DMS 273 treated with DMSO at 0.1 percent for 48 hours (cell line): ENCODE results near the gene JAM3.

Source experiments
- DNase-seq: peaks from one replicate; lab custom pipeline; 2025; lab: John Stamatoyannopoulos, UW

JAM3 gene

DNA sequence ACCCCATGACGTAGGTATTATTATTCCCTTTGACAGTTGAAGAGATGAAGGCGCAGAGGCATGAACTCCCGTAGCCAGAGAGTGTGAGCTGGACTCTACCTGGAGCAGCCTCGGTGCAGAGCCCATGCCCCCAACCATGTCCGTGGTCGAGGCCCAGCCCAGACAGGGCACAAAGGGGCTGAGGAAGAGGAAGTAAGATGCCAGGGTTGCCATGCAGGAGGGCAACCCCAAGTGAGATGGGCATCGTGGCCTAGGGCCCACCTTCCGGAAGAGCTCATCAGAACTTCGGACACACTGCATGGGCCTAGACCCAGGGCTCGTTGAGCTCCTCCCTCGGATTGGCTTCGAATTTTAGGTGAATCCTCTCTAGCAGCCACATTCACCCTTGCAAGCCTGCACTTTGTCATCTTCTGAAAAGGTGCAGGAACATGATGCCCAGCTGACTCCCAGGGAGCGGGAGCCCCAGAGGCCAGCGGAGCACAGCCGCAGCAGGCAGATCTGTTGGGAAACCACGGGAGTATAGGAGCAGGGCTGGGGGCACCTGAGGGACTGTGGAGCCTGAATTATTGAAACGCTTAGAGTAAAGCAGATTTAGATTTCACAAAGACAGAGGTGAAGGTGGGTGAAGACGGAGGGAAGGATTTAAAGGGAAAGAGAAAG is 29.0 kb upstream of the JAM3 start:
- no peak for DNase-seq

- no peak for DNase-seq
Measured at GRCh38 chr11:134040386-134041302, 28.2 kb upstream of the JAM3 start.

GRCh38 chr11:134041349-134041748 is 27.5 kb upstream of the JAM3 start:
- no peak for DNase-seq

- no peak for DNase-seq
Measured at GRCh38 chr11:134041791-134042696, 26.8 kb upstream of the JAM3 start.

DNA sequence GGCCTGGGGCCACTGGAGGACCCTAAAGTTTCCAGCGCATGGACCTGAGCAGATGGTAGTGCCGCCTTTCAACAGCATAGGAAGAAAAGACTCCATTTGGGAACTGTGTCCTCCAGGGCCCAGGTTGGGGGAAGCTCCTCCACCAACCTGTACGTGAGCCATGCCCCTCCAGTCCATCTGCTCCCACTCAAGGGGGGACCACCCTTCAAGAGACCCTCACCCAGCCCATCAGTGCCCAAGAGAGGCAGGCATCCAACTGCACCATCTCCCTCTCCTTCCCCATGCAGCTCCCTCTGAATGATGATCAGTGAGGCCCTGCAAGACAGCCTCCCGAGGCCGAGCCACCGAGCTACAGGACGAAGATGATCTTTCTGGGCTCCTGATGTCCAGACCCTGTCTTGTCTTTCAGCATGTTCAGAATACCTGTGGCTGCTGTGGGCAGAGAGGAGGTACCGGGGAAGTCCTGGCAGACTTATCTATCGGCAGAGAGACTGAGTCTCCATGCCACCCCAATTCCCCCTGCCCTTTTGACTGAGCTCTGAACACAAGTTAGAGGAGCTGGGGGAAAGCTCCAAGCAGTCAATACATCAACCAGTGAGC is 25.0 kb upstream of the JAM3 start:
- no peak for DNase-seq

DNA sequence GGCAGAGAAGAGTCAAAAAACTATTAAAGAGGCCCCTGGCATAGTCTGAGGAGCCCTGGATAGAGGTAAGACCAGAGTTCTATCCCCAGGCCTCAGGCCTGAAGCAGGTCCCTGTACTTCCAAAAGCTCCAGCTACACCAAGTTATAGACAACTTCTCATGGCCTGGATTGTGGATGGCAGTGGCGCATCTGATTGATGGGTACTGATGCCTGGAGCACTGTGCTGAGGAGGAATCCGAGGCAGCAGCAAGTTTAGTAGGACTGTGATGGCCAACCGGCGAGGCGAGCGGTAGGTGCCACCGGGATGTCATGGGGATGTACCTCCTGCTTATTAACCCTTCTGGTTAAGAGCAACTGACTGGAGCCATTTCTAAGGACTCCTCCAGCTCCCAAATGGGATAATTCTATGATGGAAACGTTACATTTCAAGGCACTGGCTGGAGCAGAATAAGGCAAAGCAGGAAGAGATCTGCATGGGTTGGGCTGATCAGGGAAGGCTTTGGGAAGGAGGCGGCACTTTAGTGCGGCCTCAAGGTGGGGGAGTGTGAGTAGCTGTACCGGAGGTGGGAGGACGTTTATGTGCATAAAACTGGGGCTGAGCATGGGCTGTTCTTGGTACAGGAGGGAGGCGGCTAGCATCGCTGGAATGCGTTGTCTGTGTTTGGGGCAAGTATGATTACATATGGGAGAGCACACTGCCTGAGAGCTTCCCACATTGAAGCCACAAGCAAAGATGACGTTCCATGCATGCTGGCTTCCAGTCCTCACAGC is 24.2 kb upstream of the JAM3 start:
- no peak for DNase-seq

DNA sequence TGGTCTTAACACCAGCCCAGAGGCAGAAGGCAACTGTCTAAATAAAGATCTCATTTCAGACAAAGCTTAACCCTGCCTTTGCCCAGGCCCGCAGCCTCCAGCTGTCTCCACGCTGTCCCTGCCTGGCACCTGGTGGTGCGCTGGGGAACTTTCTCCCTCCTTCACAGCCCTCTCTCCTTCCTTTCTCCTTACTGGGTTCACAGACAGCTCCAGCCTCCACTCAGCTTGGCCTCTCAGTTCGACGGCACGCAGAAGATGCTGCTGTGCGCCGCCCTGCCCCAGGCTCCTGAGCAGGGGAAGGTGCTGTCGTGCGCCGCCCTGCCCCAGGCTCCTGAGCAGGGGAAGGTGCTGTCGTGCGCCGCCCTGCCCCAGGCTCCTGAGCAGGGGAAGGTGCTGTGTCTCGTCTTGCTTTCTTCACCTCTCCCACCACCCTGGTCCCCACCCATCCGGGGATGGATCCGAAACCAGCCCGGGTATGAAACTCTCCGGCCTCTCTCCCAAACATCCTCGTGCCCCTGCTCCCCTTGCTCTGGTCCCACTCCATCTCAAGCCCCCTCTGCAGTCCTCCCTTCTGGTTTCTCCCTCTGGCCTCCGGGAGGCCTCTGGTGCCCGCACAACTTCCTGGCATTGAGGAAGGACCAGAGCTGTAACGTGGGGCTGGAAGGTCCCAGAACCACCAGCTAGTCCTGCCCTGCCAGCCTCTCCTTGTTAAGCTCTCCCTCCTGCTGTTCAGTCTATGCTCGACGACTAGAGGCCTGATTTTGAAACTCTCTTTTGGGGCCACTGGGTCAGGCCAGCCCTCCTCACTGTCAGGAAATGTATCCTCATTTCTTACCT is 22.9 kb upstream of the JAM3 start:
- DNase-seq = peak; percentile 47

DNA sequence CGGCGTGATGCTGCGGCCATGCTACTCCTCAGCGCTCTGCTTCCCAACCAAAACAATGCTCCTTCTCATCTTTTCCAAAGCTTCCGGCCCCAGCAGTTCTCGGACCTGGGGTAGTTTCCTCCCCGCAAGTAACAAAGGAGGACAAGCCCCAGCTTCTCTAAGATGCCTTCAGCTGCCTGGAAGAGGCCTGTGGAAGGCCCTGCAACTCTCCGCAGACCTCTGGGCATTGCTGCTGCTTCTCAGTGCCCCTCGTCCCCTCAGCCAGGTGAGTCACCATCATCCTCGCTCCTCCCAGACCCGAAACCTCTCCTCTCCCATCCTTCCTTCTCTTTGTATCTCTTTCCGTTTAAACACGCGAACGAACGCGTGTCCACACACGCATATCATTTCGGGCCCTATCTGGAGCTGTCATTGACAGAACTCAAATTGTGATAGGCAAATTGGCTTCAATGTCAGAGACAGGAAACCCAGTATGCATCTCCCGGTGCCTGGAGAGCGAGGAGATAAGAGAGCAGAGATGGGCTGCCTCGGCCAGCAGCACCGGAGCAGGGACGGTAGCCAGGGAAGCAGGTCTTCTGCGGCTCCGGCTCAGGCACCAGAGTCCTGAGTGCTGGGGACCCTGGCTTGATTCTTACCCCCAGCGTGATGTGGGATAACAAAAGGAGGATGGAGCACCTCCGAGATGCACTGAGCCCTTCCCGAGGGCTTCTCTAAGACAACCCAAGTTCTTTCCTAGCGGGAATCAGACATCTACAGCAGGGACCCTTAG is 22.0 kb upstream of the JAM3 start:
- no peak for DNase-seq

DNA sequence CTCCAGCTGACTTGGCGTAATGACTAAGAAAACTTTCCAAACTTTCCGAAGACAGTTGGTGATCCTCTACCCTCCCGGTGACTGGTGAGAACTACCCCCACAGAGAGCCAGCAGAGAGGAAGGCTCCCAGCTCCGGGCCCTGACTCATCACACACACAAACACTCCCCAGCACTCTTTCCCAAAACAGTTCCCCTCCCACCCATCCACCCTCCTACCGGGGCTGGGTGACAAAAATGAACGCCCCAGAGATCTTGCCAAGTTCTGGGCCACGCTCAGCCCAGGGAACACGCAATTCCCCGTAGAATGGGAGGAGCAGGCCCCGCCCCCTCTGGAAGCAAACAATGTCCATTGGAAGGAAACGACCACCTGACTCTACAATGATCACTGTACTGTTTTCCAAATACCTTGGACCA is 21.3 kb upstream of the JAM3 start:
- DNase-seq = no peak

GRCh38 chr11:134048028-134048427 is 20.8 kb upstream of the JAM3 start:
- DNase-seq = no peak

DNA sequence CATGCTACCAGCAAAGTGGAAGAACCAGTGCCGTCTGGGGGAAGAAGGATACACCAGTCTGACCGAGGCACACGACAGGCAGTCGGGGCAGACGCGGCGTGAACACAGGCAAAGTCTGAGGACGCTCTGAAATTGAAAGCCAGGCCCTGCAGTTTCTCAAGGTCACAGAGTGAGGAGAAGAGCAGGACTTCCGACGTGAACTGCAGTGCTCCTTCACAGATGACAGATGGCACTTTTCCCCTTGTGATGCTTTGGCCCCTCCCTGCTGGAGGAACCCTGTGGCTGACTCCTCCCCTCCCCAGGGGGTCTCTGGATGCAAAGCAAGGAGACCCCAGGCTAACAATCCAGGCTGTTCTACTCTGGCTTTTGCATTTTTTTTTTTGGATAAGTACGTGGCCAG is 19.6 kb upstream of the JAM3 start:
- no peak for DNase-seq

- DNase-seq = peak; percentile 48
Measured at GRCh38 chr11:134050541-134051383, 18.1 kb upstream of the JAM3 start.

GRCh38 chr11:134052395-134052987 is 16.4 kb upstream of the JAM3 start:
- DNase-seq = no peak

DNA sequence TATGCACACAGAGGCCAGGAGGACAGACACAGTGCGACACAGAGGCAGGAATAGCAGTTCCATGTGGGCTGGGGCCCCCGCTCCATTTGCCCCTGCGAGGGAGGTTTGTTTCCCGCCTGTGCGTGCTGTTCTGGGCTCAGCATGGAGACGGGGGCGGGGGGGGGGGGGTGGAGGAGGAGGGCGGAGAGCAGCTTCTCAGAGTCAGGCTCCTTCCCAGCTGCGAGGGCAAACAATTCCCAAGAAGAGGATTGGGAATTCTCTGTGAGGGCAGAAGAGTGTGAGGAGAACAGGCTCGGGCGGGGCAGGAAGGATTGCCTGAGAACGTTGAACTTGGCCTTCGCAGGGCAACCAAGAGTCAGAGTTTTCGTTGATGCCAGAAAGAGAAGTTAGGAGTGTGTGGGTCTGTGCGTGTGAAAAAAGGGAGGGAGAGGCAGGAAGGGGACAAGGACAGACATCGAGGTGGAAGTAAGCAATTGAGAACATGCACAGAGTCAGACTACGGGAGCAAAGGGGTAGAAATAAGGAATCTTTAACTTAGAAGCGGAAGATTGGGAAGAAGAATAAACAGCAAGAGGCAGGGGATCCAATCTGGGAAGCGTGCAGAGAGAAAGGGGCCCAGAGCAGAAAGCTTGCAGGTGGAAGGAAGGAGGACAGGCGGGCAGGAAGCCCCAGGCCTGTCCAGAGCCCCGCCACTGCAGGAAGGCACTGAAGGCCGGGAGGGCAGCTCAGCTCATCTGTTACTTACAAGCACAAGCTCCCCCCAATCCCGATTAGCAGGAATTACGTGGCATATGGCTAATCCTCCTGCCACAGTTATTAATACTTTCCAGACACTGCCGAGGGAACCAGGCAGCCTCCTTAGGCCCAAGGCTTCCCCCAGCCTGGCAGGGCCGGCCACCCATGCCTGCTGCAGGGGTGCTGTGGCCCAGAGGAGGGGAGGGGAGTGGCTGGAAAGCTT is 15.6 kb upstream of the JAM3 start:
- no peak for DNase-seq

DNA sequence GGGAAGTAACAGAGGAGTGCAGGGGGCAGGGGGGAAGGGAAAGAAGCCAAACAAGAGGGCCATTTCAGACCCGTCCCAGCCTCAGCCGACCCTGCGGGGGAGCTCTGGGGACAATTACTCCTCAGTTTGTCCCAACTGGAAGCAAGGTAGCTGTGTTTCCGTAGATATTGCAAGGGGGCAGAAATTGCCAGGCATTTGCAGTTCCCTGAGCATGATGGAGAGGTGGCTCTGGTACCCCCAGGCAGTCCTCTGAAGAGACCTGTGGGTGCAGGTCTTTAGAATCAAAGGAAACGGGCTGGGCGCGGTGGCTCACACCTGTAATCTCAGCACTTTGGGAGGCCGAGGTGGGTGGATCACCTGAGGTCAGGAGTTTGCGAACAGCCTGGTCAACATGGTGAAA is 13.8 kb upstream of the JAM3 start:
- no peak for DNase-seq

GRCh38 chr11:134060316-134060715 is 8.6 kb upstream of the JAM3 start:
- DNase-seq = no peak
